ACC112 (cell line): ENCODE results near the gene LHX3.

Source experiments
- H2AFZ ChIP-seq: fragments of 200-600 bp; sonication (generic); one replicate; pipeline ENCODE4 v1.6.0; 2017; ENCODE audit warnings: antibody characterized with exemption, low read length; ENCODE audit not compliant: unreplicated experiment
- H3K27ac ChIP-seq: fragments of 200-600 bp; sonication (generic); 2 replicates; pipeline ENCODE4 v1.5.1; 2014; ENCODE audit warnings: low read depth, mild to moderate bottlenecking, antibody characterized with exemption, low read length, moderate library complexity
- H3K27me3 ChIP-seq: fragments of 200-600 bp; sonication (generic); 2 replicates; pipeline ENCODE4 v1.6.1; 2014; ENCODE audit warnings: mild to moderate bottlenecking, antibody characterized with exemption, low read length, moderate library complexity, mixed read lengths; ENCODE audit not compliant: insufficient read depth
- H3K36me3 ChIP-seq: fragments of 200-600 bp; sonication (generic); 2 replicates; pipeline ENCODE4 v1.6.1; 2016; ENCODE audit warnings: mild to moderate bottlenecking, antibody characterized with exemption, low read length, moderate library complexity, mixed read lengths; ENCODE audit not compliant: insufficient read depth
- H3K4me1 ChIP-seq: fragments of 200-600 bp; sonication (generic); one replicate; pipeline ENCODE4 v1.6.1; 2016; ENCODE audit warnings: low read length, mixed read lengths; ENCODE audit not compliant: insufficient read depth, unreplicated experiment, control insufficient read depth
- H3K4me3 ChIP-seq: fragments of 200-600 bp; sonication (generic); 2 replicates; pipeline ENCODE4 v1.5.1; 2014; ENCODE audit warnings: mild to moderate bottlenecking, low read depth, low read length
- H3K79me2 ChIP-seq: fragments of 200-600 bp; sonication (generic); one replicate; pipeline ENCODE4 v1.6.0; 2016; ENCODE audit warnings: low read length; ENCODE audit not compliant: control insufficient read depth, unreplicated experiment, insufficient read depth

The LHX3 gene

DNA sequence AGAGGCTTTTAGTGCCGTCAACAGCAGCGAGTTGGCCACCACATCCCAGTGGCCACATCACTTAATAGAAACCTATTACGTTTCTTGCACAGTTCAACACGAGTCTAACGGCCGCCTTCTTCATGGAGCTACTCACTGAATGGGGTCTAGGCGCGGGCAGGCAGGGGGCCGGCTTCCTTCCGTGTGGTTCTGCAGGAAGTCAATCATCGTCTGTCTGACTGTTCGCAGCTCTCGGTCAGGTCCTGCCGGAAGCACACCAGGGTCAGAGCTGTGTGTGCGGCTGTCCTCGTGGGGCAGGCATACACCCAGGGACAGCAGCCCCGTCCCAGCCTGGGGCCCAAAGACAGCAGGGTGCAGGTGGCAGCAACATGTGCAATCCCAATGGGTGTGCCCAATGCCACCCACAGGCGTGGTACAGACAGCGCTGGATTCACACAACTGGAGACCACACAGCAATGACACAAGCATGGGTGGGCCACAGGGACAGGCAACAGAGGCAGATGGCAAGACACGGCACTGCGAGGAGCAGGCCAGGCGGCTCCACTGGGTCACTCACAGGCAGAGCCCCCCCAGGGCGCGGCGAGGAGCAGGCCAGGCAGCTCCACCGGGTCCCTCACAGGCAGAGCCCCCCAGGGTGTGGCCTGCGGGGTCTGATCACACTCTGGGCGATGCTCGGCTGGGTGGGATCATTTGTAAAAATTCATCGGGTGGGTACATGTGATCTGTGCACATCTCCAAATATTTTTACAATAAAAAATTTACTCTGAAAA is 19.1 kb upstream of the LHX3 start:
- Histone ChIP-seq H3K36me3 (no peaks in the 10 kb centered on the region), H3K27me3 (no peaks in the 10 kb centered on the region), H3K27ac (no peak overlapping the region), H3K79me2 (peaks cover 14% of the 10 kb centered on the region), H3K4me3 (no peak overlapping the region), H2AFZ (no peak overlapping the region), H3K4me1 (peaks cover 14% of the 10 kb centered on the region)

DNA sequence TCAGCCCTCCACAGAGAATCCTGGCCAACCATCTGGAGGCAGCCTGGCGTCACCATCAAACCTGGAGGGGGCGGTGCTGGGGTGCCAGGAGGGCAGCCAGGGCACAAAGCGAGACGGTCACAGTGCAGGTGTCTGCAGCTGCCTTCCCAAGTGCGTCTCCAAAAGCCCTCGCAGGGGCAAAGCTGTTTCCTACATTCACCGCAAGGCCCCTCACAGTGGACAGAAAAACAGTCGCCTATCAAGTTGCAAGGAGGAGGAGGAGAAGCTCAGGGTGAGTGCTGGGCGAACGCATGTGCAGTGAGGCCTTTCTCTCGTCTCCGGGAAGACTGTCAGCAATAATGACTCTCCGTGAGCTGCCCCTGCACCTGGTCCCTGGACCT is 18.0 kb upstream of the LHX3 start:
- no peaks in the 10 kb centered on the region for H3K27me3 ChIP-seq
- H3K79me2 ChIP-seq: peaks cover 14% of the 10 kb centered on the region
- H3K4me1 ChIP-seq: peaks cover 2% of the 10 kb centered on the region
- no peak overlapping the region for H2AFZ ChIP-seq
- H3K4me3 ChIP-seq: no peak overlapping the region
- H3K36me3 ChIP-seq: no peaks in the 10 kb centered on the region
- H3K27ac ChIP-seq: no peak overlapping the region

DNA sequence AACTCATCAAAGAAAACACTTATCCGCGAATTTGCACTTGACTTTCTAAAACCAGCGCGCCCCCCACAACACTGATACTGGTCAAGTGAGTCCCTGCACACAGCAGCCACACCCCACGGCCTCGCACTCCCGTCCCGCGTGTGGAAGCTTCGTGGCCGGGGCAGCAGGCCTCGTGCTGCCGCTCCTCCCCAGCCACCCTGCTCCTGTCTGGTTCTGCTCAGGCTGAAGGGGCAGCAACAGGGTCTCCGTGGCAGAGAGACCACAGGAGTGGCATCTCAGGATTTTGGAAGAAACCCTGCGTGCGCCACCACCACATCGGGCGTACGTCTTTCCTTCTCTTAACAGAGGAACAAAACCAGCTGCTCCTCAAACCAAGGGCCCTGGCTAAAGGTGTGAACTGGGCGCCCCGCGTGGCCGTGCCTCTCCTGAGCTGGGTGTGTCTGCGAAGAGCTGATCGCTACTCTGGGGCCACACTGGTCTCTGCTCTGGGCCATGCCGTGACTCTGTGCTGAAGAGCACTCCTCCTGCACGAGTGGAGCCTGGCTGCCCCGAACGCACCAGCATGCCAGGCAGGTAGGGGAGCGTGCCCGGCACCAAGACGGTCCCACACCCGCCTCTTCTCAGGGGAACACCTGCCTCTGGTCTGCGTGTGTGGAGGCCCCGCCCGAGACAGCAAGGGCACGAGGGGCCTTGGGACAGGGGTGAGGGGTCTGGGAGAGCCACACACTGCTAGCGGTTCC is 17.4 kb upstream of the LHX3 start:
- H3K36me3 ChIP-seq: no peaks in the 10 kb centered on the region
- no peaks in the 10 kb centered on the region for H3K27me3 ChIP-seq
- H3K4me1 ChIP-seq: no peaks in the 10 kb centered on the region
- H3K79me2 ChIP-seq: peaks cover 14% of the 10 kb centered on the region
- H3K27ac ChIP-seq: no peak overlapping the region
- no peak overlapping the region for H3K4me3 ChIP-seq
- H2AFZ ChIP-seq: no peak overlapping the region

DNA sequence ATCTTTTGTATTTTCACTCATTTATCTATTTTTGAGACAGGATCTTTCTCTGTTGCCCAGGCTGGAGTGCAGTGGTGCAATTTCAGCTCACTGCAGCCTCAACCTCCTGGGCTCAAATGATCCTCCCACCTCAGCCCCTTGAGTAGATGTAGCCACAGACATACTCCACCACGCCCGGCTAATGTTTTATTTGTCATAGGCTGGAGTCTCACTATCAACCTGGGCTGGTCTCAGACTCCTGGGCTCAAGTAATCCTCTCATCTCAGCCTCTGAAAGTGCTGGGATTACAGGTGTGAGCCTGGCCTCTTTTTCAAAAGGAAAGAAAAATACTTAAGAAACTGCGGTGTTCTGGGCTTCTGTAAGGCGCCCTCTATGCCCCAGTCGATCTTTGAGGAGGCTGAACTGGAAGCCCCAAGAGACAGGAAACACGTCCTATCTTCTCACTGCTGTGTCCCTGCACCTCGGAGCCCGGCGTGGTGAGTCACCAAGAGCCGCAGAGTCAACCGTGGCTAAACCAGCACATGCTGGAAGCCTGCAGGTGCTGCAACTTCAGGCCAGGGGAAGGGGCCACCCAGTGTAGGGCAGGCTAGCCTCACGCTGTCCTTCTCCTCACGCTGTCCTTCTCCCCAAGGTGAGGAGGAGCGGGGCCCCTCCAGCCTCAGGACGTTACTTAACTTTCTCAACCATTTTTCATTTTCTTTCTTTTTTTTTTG is 15.2 kb upstream of the LHX3 start:
- Histone ChIP-seq H3K27ac (no peak overlapping the region), H3K79me2 (no peaks in the 10 kb centered on the region), H3K4me1 (no peaks in the 10 kb centered on the region), H3K36me3 (peaks cover 4% of the 10 kb centered on the region; the same call in 1 of the 2 replicates), H3K4me3 (no peak overlapping the region), H2AFZ (no peak overlapping the region), H3K27me3 (no peaks in the 10 kb centered on the region)

DNA sequence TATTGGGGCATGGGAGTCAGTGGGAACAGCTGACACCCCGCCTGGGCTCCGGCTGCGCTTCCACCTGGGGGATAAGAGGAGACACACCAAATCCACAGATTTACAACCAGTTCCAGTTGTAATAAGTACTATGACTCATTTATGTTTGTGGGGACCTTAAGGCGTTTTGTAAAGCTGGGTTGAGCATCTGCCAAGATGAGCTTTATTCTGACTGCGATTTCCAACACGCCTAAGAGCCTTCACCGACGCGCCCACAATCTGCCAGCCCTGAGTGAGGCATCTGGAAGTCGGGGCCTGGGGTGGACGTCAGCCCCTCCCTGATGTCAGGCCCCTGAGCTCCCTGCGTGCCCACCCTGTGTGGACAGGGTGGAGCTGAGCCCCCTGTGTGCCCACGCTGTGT is 14.3 kb upstream of the LHX3 start:
- Histone ChIP-seq H3K4me3 (no peak overlapping the region), H3K4me1 (no peaks in the 10 kb centered on the region), H3K79me2 (no peaks in the 10 kb centered on the region), H3K27ac (no peak overlapping the region), H3K36me3 (peaks cover 13% of the 10 kb centered on the region; the same call in 1 of the 2 replicates), H2AFZ (no peak overlapping the region), H3K27me3 (no peaks in the 10 kb centered on the region)

DNA sequence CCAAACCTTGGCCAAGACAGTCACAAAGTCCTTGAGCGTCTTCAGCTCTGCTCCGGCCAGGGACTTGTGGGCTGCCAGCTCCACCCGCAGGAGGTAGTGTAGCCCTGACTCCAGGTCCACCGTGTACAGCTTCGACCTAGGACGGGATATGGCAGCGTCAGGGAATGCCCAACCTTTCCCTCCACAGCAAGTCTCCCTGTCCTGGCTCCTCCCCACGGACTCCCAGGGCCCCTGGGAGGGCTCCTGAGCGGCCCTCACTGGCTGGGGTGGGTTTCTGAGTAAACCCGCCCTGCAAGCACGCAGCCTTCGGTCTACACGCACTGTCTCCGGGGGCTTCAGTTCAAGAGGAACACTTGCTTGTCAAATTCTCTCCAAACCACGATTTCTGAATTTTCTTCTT is 13.7 kb upstream of the LHX3 start:
- no peaks in the 10 kb centered on the region for H3K4me1 ChIP-seq
- no peak overlapping the region for H3K4me3 ChIP-seq
- peaks cover 19% of the 10 kb centered on the region for H3K36me3 ChIP-seq
- H3K27ac ChIP-seq: no peak overlapping the region
- no peaks in the 10 kb centered on the region for H3K27me3 ChIP-seq
- no peak overlapping the region for H2AFZ ChIP-seq
- H3K79me2 ChIP-seq: no peaks in the 10 kb centered on the region

DNA sequence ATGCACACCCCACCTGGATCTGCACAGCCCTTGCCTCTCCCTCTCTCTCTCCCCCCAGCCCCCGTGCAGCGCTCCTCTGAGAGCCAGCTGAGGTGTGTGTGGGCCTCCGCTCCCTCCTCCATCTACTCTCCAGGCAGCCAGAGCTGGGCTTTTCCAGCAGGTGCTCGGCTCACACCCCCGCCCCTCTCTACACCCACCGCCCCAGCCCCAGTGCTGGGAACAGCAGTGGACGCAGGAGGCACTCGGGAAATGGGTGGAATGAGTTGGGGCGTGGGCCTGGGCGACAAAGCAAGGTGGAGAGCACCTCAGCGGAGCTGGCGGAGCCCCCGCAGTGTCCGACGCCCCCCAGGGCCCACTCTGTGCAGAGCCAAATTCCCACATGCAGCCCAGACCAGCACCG is 13.3 kb upstream of the LHX3 start:
- Histone ChIP-seq H3K4me1 (no peaks in the 10 kb centered on the region), H3K27ac (no peak overlapping the region), H2AFZ (no peak overlapping the region), H3K27me3 (no peaks in the 10 kb centered on the region), H3K4me3 (no peak overlapping the region), H3K79me2 (no peaks in the 10 kb centered on the region), H3K36me3 (peaks cover 22% of the 10 kb centered on the region)

DNA sequence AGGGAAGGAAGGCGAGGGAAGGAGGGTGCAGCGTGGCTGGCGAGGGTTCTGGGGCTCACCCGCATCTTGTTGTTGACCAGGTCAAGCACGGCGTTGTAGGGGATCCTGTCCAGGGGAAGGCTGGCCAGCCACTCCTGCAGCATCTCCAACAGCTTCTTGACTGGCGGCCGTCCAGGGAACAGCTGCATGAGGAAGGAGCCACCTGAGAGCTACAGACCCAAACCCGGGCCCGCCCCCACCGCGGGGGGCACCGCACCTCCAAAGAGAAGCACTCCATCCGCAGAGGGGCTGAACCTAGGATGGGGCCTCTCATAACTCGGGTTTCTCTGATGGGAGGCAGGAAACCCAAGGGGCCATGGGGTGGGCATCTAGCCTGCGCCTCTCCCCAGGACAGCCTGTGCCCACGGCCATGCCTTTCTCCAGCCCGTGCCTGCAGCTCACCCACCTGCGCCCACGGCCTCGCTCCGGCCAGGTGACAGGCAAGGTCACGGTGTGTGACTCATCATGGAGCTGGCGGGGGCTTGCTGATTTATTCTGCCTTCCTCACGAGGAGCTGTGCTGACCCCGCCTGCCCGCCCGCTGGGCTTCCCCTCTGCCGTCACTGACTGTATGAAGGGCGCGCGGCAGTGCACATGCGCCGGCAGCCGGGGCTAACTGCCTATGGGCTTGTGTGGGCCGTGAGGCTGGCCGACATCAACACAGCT is 11.8 kb upstream of the LHX3 start:
- Histone ChIP-seq H3K36me3 (peaks cover 22% of the 10 kb centered on the region), H2AFZ (no peak overlapping the region), H3K79me2 (no peaks in the 10 kb centered on the region), H3K4me1 (no peaks in the 10 kb centered on the region), H3K27ac (no peak overlapping the region), H3K4me3 (no peak overlapping the region), H3K27me3 (no peaks in the 10 kb centered on the region)

DNA sequence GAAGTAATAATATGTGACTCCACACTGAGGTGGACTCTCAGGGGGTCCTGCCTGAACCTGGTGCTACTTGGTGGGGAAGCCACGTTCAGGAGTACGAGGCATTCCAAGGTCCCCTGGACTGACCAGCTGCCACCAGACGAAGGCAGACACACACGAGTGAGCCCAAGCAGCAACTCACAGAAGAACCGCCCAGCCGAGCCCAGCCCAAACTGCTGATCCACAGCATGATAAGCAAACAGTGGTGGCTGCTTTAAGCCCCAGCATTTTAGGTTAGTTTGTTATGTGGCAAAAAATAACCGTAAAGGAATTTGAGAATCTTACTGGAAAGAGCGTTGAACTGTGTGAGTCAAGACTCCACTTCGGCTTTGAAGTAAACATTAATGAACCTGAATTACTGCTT is 8.8 kb upstream of the LHX3 start:
- H3K79me2 ChIP-seq: no peaks in the 10 kb centered on the region
- no peak overlapping the region for H2AFZ ChIP-seq
- no peaks in the 10 kb centered on the region for H3K4me1 ChIP-seq
- no peak overlapping the region for H3K4me3 ChIP-seq
- H3K27ac ChIP-seq: no peak overlapping the region
- H3K36me3 ChIP-seq: peaks cover 22% of the 10 kb centered on the region
- H3K27me3 ChIP-seq: no peaks in the 10 kb centered on the region

DNA sequence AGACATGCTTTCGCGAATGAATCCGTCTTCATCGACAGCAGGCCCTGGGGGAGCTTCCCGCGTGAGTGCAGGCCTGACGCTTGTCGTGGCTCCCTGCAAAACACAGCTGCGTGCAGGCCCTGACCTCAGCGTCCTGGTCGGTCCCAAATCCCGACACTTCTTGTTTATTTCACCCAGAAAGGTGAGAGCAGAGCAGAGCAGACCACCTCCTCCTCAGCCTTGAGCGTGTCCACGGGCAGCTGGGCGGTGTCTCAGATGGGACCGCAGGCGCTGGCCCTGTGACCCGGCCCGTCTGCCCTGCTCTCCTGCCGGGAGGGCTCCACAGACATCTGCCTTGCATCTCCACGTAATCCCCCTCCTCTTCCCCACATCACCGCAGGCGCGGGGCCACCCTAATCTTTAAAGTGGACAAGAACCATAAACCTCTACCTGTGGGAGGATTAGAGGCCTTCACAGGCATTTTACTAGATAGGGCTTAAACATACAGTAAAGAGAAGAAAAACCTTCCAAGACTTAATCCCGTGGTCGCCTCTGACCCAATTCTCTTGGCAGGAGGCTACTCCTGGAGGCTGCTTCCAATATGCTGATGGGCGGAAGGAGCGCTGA is 7.5 kb upstream of the LHX3 start:
- no peak overlapping the region for H3K4me3 ChIP-seq
- H3K36me3 ChIP-seq: peaks cover 22% of the 10 kb centered on the region
- no peak overlapping the region for H3K27ac ChIP-seq

More for the DNA sequence above, 7.5 kb upstream of the LHX3 start:
- H3K79me2 ChIP-seq: no peaks in the 10 kb centered on the region
- H3K27me3 ChIP-seq: no peaks in the 10 kb centered on the region
- no peak overlapping the region for H2AFZ ChIP-seq
- no peaks in the 10 kb centered on the region for H3K4me1 ChIP-seq
